ENCODE measurements around the gene PAK1IP1. TPM values are rescaled to one million over a fixed set of nuclear protein-coding genes. Genes with fewer than 3 reads are reported as not detected.

The PAK1IP1 gene
- total and polyA plus RNA-seq, 2 donors (not counting 3 experiments of a cell fraction or from before 2014, with no cell fraction given): 10.6 to 20.6 TPM

DNA sequence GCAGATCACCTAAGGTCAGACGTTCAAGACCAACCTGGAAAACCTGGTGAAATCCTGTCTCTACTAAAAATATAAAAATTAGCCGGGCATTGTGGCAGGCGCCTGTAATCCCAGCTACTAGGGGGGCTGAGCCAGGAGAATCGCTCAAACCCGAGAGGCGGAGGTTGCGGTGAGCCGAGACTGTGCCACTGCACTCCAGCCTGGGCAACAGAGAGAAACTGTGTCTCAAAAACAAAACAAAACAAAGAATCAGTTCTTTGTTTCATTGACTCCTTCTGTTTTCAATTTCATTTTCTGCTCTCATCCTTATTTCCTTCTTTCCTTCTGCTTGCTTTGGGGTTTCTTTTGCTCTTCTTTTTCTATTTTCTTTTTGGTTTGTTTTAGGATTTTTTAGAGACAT is 19.2 kb downstream of the PAK1IP1 start:
- ChIA-PET POLR2A (no interaction called here), CTCF (no interaction called here)
- DNase-seq (ENCODE audit: low read depth, low spot score) (no peak), FAIRE-seq (no peak)
- Histone ChIP-seq H3K4me2 (ENCODE audit: insufficient read depth, low read length) (no peak overlapping the region), H2AFZ (ENCODE audit: low read depth, low read length) (no peak overlapping the region), H3K27ac (ENCODE audit: insufficient read depth, low read depth, low read length) (no peak overlapping the region), H3K79me2 (ENCODE audit: control insufficient read depth, insufficient read depth, low read length) (no peaks in the 10 kb centered on the region), H3K9ac (replicated peaks; ENCODE audit: extremely low read depth, insufficient read depth, low read length) (no peak overlapping the region), H4K20me1 (replicated peaks; ENCODE audit: control insufficient read depth, extremely low read depth, insufficient read depth, low read length) (no peaks in the 10 kb centered on the region), H3K9me3 (replicated peaks; ENCODE audit: control insufficient read depth, insufficient read depth, low read length) (no peaks in the 10 kb centered on the region), H3K4me1 (ENCODE audit: control insufficient read depth, extremely low read depth, insufficient read depth, low read length) (no peaks in the 10 kb centered on the region), H3K4me3 (replicated peaks in 1 of 3; ENCODE audit: insufficient read depth in 1 of 3, low read depth in 1 of 3, low read length in 3 of 3) (no peak overlapping the region), H3K27me3 (ENCODE audit: control insufficient read depth in 2 of 2, insufficient read depth in 2 of 2, low read length in 2 of 2) (no peaks in the 10 kb centered on the region), H3K9me1 (replicated peaks; ENCODE audit: control insufficient read depth, extremely low read depth, insufficient read depth, low read length) (no peaks in the 10 kb centered on the region), H3K36me3 (ENCODE audit: control insufficient read depth in 2 of 2, extremely low read depth in 1 of 2, insufficient read depth in 2 of 2, low read length in 2 of 2) (no peaks in the 10 kb centered on the region)
- TF ChIP-seq, protein P1, sequence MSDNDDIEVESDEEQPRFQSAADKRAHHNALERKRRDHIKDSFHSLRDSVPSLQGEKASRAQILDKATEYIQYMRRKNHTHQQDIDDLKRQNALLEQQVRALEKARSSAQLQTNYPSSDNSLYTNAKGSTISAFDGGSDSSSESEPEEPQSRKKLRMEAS (IDR thresholded peaks at IDR 0.05; ENCODE audit: insufficient read depth, insufficient read length): no peak
- TF ChIP-seq, protein P2, sequence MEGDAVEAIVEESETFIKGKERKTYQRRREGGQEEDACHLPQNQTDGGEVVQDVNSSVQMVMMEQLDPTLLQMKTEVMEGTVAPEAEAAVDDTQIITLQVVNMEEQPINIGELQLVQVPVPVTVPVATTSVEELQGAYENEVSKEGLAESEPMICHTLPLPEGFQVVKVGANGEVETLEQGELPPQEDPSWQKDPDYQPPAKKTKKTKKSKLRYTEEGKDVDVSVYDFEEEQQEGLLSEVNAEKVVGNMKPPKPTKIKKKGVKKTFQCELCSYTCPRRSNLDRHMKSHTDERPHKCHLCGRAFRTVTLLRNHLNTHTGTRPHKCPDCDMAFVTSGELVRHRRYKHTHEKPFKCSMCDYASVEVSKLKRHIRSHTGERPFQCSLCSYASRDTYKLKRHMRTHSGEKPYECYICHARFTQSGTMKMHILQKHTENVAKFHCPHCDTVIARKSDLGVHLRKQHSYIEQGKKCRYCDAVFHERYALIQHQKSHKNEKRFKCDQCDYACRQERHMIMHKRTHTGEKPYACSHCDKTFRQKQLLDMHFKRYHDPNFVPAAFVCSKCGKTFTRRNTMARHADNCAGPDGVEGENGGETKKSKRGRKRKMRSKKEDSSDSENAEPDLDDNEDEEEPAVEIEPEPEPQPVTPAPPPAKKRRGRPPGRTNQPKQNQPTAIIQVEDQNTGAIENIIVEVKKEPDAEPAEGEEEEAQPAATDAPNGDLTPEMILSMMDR (IDR thresholded peaks at IDR 0.05; ENCODE audit: extremely low read depth in 1 of 2, insufficient read depth in 1 of 2, low read depth in 1 of 2, low read length in 2 of 2): no peak
- TF ChIP-seq FOS (IDR thresholded peaks at IDR 0.05; ENCODE audit: borderline replicate concordance, insufficient read depth, low read length) (no peak), GATA2 (IDR thresholded peaks at IDR 0.05; ENCODE audit: insufficient read depth, insufficient read length, low read depth, low read length) (no peak)
- intact Hi-C loops (cut with micrococcal nuclease) (no loop called here), dilution Hi-C loops (cut with MboI; ENCODE audit: extremely low pct_ligation_motif_present, low sequenced_read_pairs) (no loop called here)
- no TSS peak for BruUV-seq (replicated peaks)

Data from endothelial cell of umbilical vein (primary cell).